MV-4-11 (cell line): Measurements from ENCODE around the gene SLC7A8.

Experiments used
- DNase-seq: peaks from one replicate; lab custom pipeline; 2025; lab: John Stamatoyannopoulos, UW

The SLC7A8 gene

DNA sequence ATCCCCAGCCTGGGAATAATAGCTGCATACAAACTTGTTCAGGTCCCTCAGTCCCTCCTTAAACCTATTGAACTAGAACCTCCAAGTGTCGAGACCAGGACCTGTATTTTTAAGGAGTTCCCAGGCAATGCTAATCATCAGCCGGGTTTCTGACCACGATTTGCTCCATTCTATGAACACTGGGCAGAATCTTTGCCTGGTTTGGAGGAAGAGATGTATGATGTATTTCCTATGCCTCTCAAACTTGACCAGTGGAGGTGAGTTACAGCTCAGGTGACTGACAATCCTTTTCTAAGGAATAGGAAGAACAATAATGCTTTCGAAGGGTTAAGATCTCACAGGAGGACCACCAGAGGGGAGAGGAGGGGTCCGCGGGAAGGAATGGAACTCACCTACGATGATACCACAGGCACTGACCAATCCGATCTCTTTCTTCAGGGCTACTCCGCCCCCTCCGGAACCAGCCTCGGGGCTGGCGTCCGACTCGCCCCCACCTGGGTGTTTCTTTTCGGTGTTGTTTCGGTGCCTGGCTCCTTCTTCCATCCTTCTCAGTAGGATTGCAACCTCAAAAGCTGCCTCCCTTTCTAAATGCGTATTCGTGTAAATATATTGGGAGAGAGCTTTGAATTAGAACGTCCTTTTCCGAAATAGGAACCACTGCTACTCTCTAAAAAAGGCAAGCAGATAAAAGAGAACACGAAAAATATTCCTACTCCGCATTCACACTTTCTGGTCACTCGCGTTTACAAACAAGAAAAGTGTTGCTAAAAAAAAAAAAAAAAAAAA, 895 bp downstream of the SLC7A8 start:
- no peak for DNase-seq

DNA sequence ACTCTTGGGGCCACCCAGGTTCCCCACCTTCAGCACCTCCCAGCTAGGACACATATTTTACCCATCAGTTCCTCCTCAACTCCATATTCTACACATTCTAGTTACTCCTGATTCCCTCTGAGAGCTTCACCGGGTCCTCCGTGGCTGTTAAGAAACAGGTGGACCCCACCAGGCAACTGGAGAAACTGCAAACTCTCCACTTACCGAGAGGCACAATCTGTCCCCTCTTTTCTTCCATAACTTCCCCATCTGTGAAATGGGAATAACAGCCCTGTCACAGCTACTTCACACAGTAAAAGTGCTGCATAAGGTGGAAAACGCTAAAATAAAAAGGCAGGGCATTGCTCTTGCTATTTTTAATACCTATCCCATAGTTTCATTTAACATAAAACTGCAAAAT, 1.5 kb downstream of the SLC7A8 start:
- no peak for DNase-seq

DNA sequence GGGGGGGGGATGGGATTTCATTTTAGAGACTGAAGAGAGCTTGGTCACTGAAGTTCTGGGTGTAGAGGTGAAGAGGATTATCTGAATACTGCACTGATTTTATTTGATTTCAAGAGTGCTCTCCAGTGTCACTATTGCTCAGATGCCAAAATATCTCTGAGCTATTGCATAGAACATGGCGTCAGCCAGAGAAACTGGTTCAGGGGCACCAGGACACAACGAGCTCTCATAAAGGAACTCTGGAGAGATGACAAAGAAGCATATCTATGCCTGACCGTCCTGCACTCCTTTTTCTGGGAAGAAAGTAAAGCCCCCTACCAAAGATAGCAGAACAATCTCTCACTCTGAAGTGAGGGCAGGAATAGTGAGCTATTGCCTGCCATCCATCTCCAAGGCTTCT, 2.0 kb downstream of the SLC7A8 start:
- DNase-seq = no peak

DNA sequence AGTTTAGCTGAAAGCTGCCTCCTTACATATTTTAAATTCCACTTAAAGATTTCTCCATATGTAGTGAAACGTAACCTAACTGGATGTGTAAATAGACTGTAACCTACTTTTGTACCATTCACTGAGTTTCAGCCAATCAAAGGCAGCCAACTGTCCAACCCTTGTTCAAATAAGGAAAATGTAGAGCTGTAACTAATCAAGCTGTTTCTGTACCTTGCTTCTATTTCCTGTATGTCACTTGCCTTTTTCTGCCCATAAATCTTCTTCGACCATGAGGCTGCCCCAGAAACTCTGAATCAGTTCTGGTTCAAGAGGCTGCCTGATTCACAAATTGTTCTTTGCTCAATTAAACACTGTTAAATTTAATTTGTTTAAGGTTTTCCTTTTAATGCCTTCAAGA, 6.3 kb downstream of the SLC7A8 start:
- DNase-seq = peak; percentile 11

DNA sequence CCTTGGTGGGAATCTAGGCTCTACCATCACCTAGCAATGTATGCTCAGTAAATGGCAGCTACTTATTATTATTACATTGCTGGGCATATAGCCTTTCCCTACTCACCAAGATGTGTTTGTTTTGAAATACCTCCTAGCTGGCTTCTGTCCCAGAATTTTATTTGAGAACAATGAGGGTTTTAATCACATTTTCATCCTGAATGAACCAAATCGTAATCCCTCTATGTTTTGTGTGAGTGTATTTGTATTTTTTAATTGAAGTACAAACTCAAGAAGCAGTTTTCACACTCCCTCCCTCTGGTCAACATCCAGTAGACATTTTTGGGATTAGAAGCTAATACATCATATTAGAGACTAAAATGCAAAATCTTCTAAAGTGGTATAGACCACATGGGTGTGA, 7.6 kb downstream of the SLC7A8 start:
- no peak for DNase-seq

DNA sequence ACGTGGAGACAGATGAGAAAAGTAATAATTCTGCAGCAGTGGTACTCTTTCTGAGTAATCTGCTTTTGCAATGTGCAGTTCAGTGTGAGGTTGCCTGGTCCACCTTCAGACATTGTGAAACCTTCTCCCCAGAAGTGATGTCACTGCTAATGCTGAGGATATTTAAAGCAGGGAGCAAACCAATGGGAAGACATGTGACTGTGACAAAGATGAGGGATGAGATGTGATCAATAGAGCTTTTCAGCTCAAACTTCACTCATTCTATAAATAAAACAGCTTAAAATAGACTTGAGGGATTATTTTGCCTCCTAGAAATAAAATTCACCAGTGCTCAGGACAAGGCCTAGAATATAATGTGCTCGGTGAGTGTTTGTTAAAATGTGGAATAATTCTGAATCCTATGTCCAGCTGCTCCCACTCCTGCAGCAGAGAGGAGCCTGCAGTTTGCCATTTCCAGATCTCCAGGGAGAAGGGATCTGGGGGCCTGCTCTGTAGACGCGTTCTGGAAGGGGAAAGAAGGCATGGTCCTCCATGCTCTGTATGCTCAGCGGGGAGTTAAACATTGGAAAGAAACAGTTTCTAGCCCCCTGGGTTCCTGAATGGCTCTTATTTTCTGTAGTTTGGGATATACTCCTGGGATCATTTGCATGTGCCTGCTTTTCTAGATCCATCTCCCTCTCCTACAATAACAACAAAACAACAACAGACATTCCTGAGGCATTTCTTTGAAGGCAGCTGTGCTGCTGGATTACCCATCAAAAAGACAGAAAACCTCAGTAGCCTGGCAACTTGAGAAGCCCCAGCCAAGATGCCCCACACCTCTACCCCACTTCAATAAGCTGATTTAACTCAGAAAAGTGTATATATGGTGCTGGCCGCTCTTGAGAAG, 8.9 kb downstream of the SLC7A8 start:
- DNase-seq = peak; percentile 55

DNA sequence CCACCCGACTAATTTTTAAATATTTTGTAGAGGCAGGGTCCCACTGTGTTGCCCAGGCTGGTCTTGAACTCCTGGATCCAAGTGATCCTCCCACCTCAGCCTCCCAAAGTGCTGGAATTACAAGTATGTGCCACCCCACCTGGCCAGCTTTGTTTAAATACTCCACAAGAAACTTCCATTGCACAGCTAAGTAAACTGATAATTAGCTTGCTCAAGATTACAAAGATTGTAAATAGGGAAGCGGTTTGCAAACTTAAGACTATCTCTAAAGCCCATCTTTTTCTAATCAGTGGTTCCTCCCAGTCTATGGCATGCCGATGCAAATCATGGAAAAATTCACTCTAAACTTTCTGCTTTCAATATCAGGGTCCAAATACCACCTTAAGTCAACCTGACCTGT, 9.7 kb downstream of the SLC7A8 start:
- DNase-seq = no peak

DNA sequence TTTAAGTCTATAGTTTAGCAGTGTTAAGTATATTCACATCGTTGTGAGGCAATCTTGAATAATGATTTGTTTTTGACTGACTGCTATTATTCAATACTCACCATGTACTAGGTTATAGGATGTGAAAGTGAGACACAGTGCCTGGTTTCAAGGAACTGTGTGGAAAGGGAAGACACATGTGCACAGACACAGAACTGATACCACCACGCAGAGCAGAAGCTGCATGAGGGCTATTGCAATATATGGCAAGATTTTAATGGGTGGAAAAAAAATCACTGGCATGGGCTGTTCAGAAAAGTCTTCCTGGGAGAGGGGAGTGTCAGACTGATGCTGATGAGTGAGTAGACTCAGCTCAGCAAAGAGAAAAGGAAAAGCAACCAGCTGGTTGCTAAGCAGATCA, 10.4 kb downstream of the SLC7A8 start:
- DNase-seq = peak; percentile 93

DNA sequence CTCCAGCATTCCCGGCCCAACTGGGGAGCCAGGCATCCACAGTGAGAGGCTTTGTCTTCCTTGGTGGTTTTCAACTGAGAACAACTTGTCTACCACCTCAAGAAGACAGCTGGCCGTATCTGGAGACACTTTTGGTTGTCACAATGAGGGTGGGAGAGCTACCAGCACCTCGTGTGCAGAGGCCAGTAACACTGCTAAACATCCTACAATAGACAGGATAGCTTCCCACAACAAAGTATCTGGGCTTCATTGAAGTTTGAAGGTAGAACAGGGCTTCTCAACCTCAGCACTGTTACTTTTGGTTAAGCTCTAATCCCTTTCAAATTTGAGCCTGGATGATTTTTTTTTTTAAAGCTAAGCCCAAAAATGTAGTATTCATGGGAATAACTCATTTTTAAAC, 10.9 kb downstream of the SLC7A8 start:
- DNase-seq = no peak

DNA sequence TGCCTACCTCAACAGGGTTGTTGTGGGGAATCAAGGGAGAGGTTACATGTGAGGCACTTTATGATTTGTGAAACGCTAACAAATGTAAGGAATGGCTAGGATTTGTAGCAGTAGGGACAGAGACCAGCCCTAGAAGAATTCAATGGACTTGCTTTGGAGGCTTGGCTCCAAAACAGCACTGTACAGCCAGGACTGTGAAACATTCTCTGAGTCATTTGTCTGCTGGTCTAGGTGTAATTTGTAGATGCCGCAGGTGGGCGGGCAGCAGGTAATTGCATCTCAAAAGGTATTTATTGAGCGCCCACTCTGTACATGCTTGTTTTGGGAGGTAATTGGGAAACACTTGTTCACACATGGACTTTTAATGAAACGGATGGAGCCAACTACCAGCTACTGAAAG, 11.4 kb downstream of the SLC7A8 start:
- no peak for DNase-seq

DNA sequence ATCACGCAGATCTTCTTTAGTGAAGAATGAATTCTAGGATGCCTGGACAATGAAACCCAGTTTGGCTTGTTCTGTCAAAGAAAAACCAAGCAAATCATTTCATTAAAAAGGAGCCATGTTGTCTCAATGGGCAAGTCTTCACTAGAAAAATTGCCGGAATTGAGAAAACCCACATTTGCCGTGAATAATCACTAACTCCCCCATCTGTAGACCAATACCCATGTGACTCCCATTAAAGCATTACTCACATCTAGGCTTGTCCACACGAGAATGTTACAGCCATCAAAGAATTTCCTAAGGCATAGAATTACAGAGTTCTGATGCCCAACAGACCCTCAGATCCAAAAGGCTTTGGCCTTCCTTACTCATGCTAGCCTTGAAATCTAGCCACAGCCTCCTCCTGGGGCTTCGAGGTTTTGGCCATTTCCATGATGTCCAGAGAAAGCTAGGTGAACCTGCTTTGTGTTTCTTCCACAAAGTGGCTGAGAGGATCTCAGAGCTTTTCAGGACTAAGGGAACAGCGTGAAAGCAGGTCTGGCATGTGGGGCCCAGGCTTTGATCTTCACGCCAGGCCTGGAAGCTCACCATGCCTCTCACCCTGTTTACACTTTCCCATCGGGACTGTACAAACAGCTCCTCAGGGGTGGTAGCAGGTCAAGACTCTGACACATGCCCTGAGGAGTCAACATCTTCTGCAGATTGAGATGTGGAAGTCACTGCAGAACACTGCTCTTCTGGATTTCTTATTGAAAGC, 12.1 kb downstream of the SLC7A8 start:
- DNase-seq = no peak

DNA sequence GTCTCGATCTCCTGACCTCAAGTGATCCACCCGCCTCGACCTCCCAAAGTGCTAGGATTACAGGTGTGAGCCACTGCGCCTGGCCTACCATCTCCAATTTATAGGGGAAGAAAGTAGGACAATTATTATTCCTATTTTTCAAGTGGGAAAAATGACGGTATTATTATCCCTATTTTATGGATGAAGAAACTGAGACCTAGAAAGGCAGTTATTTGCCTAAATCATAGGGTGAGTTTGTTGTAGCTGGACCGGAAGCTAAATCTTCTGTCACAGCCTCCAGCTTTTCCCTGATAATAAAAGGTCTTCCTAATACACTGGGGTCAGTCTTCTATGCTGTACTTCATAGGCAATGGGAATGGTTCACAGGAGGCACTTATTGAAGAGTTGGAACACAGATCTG, 13.8 kb downstream of the SLC7A8 start:
- no peak for DNase-seq

DNA sequence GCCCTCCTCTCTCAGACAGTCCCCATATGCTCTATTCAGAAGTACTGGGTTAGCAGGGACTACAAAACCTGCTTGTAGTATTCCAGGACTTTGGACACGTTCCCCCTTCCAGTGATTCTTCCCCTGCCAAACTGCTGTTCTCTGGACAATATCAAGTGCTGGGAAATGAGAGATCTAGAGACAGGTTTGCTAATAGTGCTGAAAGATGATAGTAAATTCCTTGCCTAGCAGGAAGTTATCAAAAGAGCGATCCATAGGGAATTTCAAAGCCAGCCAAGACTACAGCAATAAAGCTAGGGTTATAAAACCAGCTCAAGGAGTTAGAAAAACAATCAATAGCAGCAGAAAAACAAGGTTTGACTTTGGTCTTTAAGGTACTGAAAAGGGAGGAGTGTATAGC, 15.2 kb downstream of the SLC7A8 start:
- DNase-seq = no peak

DNA sequence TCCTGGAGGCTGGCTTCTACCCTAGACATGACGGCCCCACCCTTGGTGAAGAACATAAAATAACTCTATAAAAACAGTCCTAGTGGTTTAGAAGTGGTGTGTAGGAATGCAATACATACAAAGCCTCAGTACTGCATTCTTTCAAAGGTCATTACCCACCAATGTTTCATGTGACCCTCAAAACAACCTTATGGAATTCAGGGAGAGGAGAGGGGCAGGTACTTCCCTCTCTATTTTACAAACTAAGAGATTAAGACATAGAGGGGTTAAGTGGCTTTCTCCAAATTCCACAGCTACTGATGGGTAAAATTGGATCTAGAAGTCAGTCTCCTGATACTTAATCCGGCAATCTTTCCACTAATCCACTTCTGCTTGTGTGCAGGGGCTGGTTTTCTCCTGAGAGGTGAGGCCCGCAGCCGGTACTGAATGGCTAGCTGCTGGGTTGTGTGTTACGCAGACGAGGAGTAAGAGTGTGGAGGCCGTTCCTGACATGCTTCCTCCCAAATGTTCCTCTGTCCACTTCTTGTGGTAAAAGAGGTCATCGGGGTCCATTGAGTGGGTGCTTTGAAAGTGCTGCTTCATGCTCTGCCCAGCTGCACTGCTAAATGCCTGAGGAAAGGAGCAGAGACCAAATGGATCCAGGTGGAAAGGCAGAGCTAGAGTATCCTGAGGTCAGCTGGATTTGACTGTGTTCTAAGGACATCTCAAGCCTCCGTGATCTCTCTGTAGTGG, 16.2 kb downstream of the SLC7A8 start:
- no peak for DNase-seq

DNA sequence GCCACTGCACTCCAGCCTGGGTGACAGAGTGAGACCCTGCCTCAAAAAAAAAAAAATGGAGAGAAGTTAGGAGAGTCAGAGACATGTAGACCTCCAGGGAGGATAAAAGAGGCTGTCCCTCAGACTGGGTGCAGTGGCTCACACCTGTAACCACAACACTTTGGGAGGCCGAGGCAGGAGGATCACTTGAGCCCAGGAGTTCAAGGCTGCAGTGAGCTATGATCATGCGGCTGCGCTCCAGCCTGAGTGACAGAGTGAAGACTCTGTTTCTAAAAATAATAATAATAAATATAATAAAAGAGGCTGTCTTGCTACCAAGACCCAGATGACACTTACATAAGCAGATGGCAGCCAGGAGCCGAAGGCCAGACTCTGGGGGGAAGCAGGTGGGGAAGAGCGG, 18.5 kb downstream of the SLC7A8 start:
- no peak for DNase-seq

DNA sequence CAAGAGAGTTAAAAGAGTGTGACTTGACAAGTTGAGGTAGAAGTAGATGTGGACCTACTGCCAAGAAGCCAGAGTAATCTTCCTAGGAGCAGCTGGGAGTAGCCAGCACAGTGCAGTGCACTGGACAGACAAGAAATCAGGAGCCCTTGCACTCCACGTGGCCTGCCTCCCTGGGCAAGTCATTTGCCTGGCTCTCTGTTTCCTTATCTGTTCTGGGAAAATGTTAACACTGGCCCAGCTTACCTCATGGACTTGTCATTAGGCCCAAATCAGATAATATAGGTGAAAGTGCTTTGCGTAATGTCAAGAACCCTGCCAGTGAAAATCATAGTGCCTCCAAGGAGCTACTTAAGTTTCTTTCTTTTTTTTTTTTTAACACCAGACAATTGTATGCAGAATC, 19.2 kb downstream of the SLC7A8 start:
- DNase-seq = no peak

DNA sequence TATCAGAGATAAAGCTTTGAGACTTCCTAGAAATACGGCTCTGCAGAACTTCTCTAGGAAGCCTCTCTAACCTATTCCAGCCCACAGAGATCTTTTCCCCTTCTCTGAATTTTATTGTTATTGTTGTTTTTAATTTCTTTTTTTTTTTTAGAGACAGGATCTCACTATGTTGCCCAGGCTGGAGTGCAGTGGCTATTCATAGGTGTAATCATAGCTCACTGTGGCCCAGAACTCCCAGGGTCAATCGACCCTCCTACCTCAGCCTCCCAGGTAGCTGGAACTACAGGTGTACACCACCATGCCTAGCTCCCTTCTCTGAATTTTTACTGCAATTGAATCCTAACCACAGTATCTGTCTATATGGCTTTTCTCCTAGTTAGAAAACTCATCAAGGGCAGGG, 19.6 kb downstream of the SLC7A8 start:
- DNase-seq = no peak

DNA sequence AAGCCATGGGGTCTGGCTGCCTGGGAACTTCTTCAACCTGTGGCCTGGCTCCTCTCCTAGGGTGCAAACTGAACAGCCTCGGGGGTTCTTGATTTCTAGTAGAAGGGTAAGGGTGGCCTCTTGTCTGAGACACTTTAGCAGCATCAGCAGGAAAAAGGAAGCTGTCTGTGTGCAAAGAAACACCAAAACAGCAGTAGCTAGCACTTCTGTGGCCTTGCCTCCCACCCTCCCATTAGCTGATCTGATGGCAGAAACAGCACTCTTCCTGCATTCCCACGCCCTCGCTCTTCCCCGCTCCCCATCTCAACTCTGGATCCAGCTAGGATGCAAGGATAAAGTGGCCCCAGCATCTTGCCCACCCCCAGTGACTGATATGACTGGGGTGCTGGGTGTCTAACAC, 20.7 kb downstream of the SLC7A8 start:
- no peak for DNase-seq

DNA sequence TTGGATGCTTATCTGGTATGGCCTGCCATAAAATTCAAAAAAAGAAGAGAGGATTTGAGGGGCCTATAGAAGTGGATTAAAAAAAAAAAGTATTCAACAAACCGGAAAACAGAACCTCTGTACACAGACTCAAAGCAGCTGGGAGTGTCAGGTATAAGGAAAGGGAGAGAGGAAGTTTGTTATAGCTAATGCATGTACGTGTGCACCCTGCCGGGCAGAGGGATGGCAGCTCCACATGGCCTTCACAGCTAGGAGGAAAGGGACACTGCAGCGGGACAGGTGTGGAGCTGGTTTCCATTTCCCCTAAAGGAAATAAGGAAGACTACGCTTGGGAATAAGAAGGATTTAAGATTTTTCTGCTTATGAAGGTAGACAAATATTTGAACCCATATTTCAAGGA, 21.5 kb downstream of the SLC7A8 start:
- no peak for DNase-seq

DNA sequence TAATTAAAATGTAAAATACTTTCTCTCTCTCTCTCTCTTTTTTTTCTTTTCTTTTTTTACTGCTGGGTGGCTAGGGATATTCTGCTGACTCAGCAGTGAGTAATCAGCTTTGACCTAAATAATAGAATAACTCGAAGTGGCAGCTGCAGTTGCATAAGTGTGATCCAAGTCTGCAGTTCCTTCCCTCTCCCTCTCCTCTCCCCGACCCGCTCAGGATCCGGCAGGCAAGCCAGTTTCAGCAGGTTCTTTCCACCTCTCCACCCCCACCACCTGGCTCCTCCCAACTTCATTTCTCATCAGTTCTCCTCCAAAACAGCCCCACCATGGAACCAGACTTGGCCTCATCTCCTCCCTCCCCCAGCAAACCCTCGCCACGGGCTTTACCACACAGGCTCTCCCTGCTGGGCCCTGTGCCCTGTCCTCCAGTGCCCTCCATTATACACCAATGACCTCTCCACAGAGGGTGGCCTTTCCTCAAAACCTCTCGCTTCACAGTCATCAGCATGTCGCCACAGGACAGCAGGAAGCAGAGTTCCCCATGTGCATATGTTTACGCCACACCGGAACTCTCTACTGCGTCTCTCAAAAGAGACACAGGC, 22.4 kb downstream of the SLC7A8 start:
- peak; percentile 51 for DNase-seq

DNA sequence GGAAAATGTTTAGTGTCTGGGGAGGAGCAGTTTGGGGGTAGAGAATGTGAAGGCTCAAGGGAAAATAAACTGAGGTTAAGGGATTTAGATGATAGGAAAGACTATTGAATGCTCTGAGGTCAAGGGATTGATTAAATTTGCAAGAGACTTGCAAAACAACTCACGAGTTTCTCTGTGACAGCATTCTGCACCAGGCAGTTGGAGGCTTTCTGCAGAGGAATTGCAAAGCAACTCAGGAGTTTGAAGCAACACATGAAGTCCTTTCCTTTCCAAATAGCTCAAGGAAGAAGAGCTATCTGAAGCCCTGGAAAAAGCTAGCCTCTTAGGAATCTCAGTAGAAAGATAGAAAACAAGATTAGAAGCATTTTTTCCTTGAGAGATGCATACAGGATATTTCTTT, 23.9 kb downstream of the SLC7A8 start:
- no peak for DNase-seq

DNA sequence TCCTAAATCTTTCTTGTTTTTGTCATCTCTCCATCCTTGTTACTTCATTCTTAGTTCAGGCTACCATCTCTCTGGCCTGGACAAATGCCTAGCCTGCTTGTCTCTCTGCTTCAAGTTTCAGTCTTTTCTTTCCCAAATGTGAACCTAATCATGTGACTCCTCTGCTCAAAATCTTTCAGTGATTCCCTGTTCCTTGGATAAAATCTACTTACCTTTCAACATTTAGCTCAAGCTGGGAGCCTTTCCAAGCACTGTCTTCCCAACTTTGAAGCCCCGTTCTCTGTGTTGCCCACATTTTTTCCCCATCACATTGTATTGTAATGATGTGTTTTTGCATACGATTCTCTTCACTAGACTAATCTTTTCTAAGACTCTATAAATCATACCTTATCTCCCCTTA, 24.7 kb downstream of the SLC7A8 start:
- DNase-seq = no peak
